Measurements from ENCODE around the gene TRAF3IP1. TPM values are rescaled to one million over a fixed set of nuclear protein-coding genes. Genes with fewer than 3 reads are reported as not detected.

TRAF3IP1 gene
- total and polyA plus RNA-seq, 2 of the 13 experiments (the other 11 are each of a cell fraction or from before 2014, with no cell fraction given): 4.1 to 12.9 TPM

GRCh38 chr2:238290091-238290509 is 30.2 kb upstream of the TRAF3IP1 start (continued):
- TF ChIP-seq TFDP1 (CRISPR knock-in tag; IDR thresholded peaks at IDR 0.05; ENCODE audit: borderline replicate concordance) (0 out of 2 replicates have a peak, but pooled peaks have one; percentile 22), U2AF2 (IDR thresholded peaks at IDR 0.05; ENCODE audit: low read depth, low read length) (no peak), ZNF263 (CRISPR knock-in tag; IDR thresholded peaks at IDR 0.05) (0 out of 2 replicates have a peak, but pooled peaks have one; percentile 21), ZNF362 (CRISPR knock-in tag; IDR thresholded peaks at IDR 0.05; ENCODE audit: borderline replicate concordance) (no peak), CERS6 (CRISPR knock-in tag; IDR thresholded peaks at IDR 0.05) (no peak), RNF2 (conservative IDR thresholded peaks at IDR 0.05; ENCODE audit: low read depth) (0 out of 2 replicates have a peak, but pooled peaks have one; percentile 52), ZNF740 (CRISPR knock-in tag; IDR thresholded peaks at IDR 0.05) (no peak), ZBTB25 (CRISPR knock-in tag; IDR thresholded peaks at IDR 0.05) (0 out of 2 replicates have a peak, but pooled peaks have one; percentile 17), SALL1 (CRISPR knock-in tag; IDR thresholded peaks at IDR 0.05) (peak; percentile 43; the same call in 1 of the 2 replicates), SOX5 (CRISPR knock-in tag; IDR thresholded peaks at IDR 0.05; ENCODE audit: borderline replicate concordance) (peak; percentile 96), ASH2L (IDR thresholded peaks at IDR 0.05; ENCODE audit: insufficient read length, low read depth, low read length) (peak; percentile 34), TAF1 (CRISPR knock-in tag; IDR thresholded peaks at IDR 0.05) (0 out of 2 replicates have a peak, but pooled peaks have one; percentile 14), EP300 (IDR thresholded peaks at IDR 0.05; ENCODE audit: low read depth in 2 of 2, low read length in 2 of 2) (no peak), EP300 (CRISPR knock-in tag; IDR thresholded peaks at IDR 0.05; ENCODE audit: borderline replicate concordance) (no peak), SP5 (CRISPR knock-in tag; IDR thresholded peaks at IDR 0.05; ENCODE audit: borderline replicate concordance, low read depth) (peak; percentile 39; the same call in 1 of the 2 replicates), KLF16 (CRISPR knock-in tag; IDR thresholded peaks at IDR 0.05) (peak in 1 of 2 experiments; percentile 51; a peak in 1 of 4 replicates), HCFC1 (IDR thresholded peaks at IDR 0.05; ENCODE audit: low read depth, low read length) (no peak), ZNF281 (CRISPR knock-in tag; IDR thresholded peaks at IDR 0.05; ENCODE audit: borderline replicate concordance) (peak; percentile 42; the same call in 1 of the 2 replicates), MNT (IDR thresholded peaks at IDR 0.05) (peak; percentile 44; the same call in 1 of the 2 replicates), SAP130 (CRISPR knock-in tag; IDR thresholded peaks at IDR 0.05; ENCODE audit: low read depth) (peak; percentile 66; the same call in 1 of the 2 replicates), AHR (CRISPR knock-in tag; IDR thresholded peaks at IDR 0.05) (no peak)
